ENCODE data around the gene GALNTL6.
A peak's percentile ranks its signal among the peaks of the same experiment; 100 is the strongest.

Gene GALNTL6

DNA sequence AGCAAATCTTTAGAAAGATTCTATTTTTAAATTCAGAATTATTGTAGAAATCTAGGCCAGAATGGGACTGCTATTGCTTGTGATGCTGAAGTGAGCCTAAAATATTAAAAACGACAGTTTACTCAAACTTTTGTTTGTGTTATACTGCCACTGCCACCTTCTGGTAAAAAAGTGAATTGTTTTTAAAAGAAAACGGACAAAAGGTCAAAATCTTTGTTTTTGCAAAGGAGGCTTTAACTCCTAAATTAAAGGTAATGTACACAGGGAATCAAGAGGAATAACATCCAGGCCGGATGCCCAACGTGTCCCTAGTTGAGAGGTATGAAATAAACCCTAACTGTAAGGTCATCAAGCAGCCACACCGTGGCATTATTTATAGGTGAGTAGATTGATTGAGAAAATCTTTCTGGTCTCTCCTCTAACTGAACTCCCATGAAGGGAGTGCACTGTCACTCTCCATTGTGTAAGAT, 1017.1 kb downstream of the GALNTL6 start:
- no peak for DNase-seq (ENCODE audit: extremely low read depth, low read depth)

GRCh38 chr4:172836661-172837060, 1023.5 kb downstream of the GALNTL6 start:
- DNase-seq (ENCODE audit: extremely low read depth, low read depth) = no peak
- no peak for TF ChIP-seq CTCF (IDR thresholded peaks at IDR 0.05; ENCODE audit: low read depth, low read length)

More for the DNA sequence above, 1017.1 kb downstream of the GALNTL6 start:
- peak; percentile 31 for TF ChIP-seq CTCF (IDR thresholded peaks at IDR 0.05; ENCODE audit: low read depth, low read length)

DNA sequence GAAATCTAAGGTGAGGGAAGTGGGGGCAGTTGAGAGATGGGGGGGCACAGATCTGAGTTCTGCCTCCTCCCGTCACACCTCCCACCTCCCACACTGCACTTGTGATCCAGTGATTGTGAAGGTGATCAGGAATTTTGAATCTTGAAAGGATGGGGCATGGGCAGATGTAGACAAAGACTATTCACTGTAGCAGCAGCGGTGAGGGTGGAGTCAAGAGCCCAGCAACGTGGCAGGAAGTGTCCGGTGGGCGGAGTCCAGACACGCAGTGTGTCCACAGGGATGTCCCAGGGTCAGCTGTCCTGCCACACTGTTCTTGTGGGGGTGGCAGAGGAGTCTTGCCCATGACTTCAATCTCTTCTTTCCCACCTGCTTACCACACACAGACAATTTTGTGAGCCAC, 1024.9 kb downstream of the GALNTL6 start:
- no peak for TF ChIP-seq CTCF (IDR thresholded peaks at IDR 0.05; ENCODE audit: low read depth, low read length)
- DNase-seq (ENCODE audit: extremely low read depth, low read depth) = no peak

DNA sequence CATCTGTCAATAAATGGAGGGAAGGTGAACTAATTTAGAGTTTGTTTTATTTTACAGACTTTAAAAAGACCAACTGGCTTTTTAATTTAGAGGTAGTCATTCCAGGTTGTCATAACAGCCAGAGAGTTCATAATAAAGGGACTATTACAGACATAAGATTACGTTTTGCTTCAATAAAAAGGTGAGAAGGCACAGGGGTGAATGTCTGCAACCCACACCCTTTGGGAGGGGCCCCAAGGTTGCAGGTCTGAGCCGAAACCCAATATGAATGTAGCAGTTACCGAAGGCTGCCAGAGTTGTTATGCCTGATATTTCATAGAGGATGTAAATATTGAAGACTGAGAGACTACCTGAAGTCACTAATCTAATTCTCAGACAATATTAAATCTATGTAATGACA, 1025.7 kb downstream of the GALNTL6 start:
- no peak for TF ChIP-seq CTCF (IDR thresholded peaks at IDR 0.05; ENCODE audit: low read depth, low read length)
- DNase-seq (ENCODE audit: extremely low read depth, low read depth) = no peak

- no peak for TF ChIP-seq CTCF (IDR thresholded peaks at IDR 0.05; ENCODE audit: low read depth, low read length)
- DNase-seq (ENCODE audit: extremely low read depth, low read depth) = no peak
Measured at GRCh38 chr4:172842779-172843178, 1029.6 kb downstream of the GALNTL6 start.

GRCh38 chr4:172843192-172843591, 1030.0 kb downstream of the GALNTL6 start:
- no peak for TF ChIP-seq CTCF (IDR thresholded peaks at IDR 0.05; ENCODE audit: low read depth, low read length)
- DNase-seq (ENCODE audit: extremely low read depth, low read depth) = no peak

GRCh38 chr4:172844556-172844955, 1031.4 kb downstream of the GALNTL6 start:
- no peak for TF ChIP-seq CTCF (IDR thresholded peaks at IDR 0.05; ENCODE audit: low read depth, low read length)
- DNase-seq (ENCODE audit: extremely low read depth, low read depth) = no peak

Measured in AG09319 (cell line).